WI38 (cell line): Measurements from ENCODE around the gene CFB.
A peak's percentile ranks its signal among the peaks of the same experiment; 100 is the strongest.

Experiments used
- H3K4me3 ChIP-seq: 2 replicates; pipeline ENCODE4 v1.5.1; 2011; ENCODE audit warnings: low read depth, mild to moderate bottlenecking, control low read depth, low read length
- CTCF ChIP-seq: IDR thresholded peaks from 2 replicates; pipeline ENCODE4 v1.5.1; 2012; ENCODE audit warnings: low read depth, mild to moderate bottlenecking, control low read depth, low read length

Gene CFB

GRCh38 chr6:31947070-31947675 is 1.3 kb downstream of the CFB start:
- no peak overlapping the region for H3K4me3 ChIP-seq
- no peak for TF ChIP-seq CTCF

- no peak overlapping the region for H3K4me3 ChIP-seq
- TF ChIP-seq CTCF = no peak
Observed at GRCh38 chr6:31947864-31948263, 2.0 kb downstream of the CFB start.

GRCh38 chr6:31948306-31948705 is 2.4 kb downstream of the CFB start:
- TF ChIP-seq CTCF = no peak
- no peak overlapping the region for H3K4me3 ChIP-seq

GRCh38 chr6:31948753-31949413 is 3.0 kb downstream of the CFB start:
- H3K4me3 ChIP-seq = no peak overlapping the region
- TF ChIP-seq CTCF = no peak

GRCh38 chr6:31949926-31950548 is 4.1 kb downstream of the CFB start:
- H3K4me3 ChIP-seq = no peak overlapping the region
- no peak for TF ChIP-seq CTCF

GRCh38 chr6:31952140-31952805 is 6.4 kb downstream of the CFB start:
- H3K4me3 ChIP-seq = no peak overlapping the region
- peak; percentile 78 for TF ChIP-seq CTCF

- TF ChIP-seq CTCF = no peak
- H3K4me3 ChIP-seq = no peak overlapping the region
Observed at GRCh38 chr6:31952890-31953289, 7.0 kb downstream of the CFB start.
